Duodenal mucosa (tissue), 2 donors: ENCODE measurements around the gene OTX2.

ENCODE experiments used
- H3K27ac ChIP-seq: one replicate; pipeline ENCODE4 v1.7.0; 2013; ENCODE audit warnings: low read depth, low read length
- H3K27me3 ChIP-seq, 2 donors: one replicate each; pipeline ENCODE4 v1.7.0; 2013; ENCODE audit warnings: low read length in 2 of 2, control low read depth in 1 of 2; ENCODE audit not compliant: insufficient read depth in 2 of 2, control insufficient read depth in 1 of 2
- H3K36me3 ChIP-seq, 2 donors: one replicate each; pipeline ENCODE4 v1.7.0; 2013; ENCODE audit warnings: low read length in 2 of 2, control low read depth in 1 of 2; ENCODE audit not compliant: insufficient read depth in 2 of 2, control insufficient read depth in 1 of 2
- H3K4me1 ChIP-seq, 2 donors: one replicate each; pipeline ENCODE4 v1.7.0; 2013; ENCODE audit warnings: low read length in 2 of 2, control low read depth in 1 of 2; ENCODE audit not compliant: insufficient read depth in 2 of 2, control insufficient read depth in 1 of 2
- H3K4me3 ChIP-seq, 2 donors: one replicate each; pipeline ENCODE4 v1.7.0; 2013; ENCODE audit warnings: low read length in 2 of 2, low read depth in 1 of 2
- H3K9ac ChIP-seq, 2 donors: one replicate each; pipeline ENCODE4 v1.7.0; 2013; ENCODE audit warnings: low read length in 2 of 2, low read depth in 1 of 2
- H3K9me3 ChIP-seq, 2 donors: one replicate each; pipeline ENCODE4 v1.7.0; 2013; ENCODE audit warnings: low read length in 2 of 2, control low read depth in 1 of 2; ENCODE audit not compliant: control insufficient read depth in 1 of 2

OTX2 gene

GRCh38 chr14:56759094-56759493 lies 51.2 kb downstream of the OTX2 start:
- H3K9ac ChIP-seq, result no peak overlapping the region
- no peak overlapping the region for H3K4me3 ChIP-seq
- H3K27ac ChIP-seq, result no peak overlapping the region
- no peaks in the 10 kb centered on the region for H3K36me3 ChIP-seq
- H3K4me1 ChIP-seq, result no peaks in the 10 kb centered on the region
- no peaks in the 10 kb centered on the region for H3K27me3 ChIP-seq
- H3K9me3 ChIP-seq, result no peaks in the 10 kb centered on the region

GRCh38 chr14:56754921-56755320 lies 55.4 kb downstream of the OTX2 start:
- Histone ChIP-seq H3K4me1 (no peaks in the 10 kb centered on the region), H3K4me3 (no peak overlapping the region), H3K27me3 (no peaks in the 10 kb centered on the region), H3K27ac (no peak overlapping the region), H3K9me3 (no peaks in the 10 kb centered on the region), H3K36me3 (no peaks in the 10 kb centered on the region), H3K9ac (no peak overlapping the region)

GRCh38 chr14:56753396-56753795 lies 56.9 kb downstream of the OTX2 start:
- H3K36me3 ChIP-seq, result no peaks in the 10 kb centered on the region
- no peak overlapping the region for H3K4me3 ChIP-seq
- no peaks in the 10 kb centered on the region for H3K9me3 ChIP-seq
- H3K4me1 ChIP-seq, result no peaks in the 10 kb centered on the region
- H3K9ac ChIP-seq, result no peak overlapping the region
- H3K27ac ChIP-seq, result no peak overlapping the region
- no peaks in the 10 kb centered on the region for H3K27me3 ChIP-seq

GRCh38 chr14:56752428-56752827 lies 57.9 kb downstream of the OTX2 start:
- Histone ChIP-seq H3K27ac (no peak overlapping the region), H3K4me3 (no peak overlapping the region), H3K4me1 (no peaks in the 10 kb centered on the region), H3K9ac (no peak overlapping the region), H3K9me3 (no peaks in the 10 kb centered on the region), H3K36me3 (no peaks in the 10 kb centered on the region), H3K27me3 (no peaks in the 10 kb centered on the region)

GRCh38 chr14:56751471-56751870 lies 58.8 kb downstream of the OTX2 start:
- Histone ChIP-seq H3K9ac (no peak overlapping the region), H3K27me3 (no peaks in the 10 kb centered on the region), H3K4me3 (no peak overlapping the region), H3K9me3 (no peaks in the 10 kb centered on the region), H3K4me1 (no peaks in the 10 kb centered on the region), H3K36me3 (no peaks in the 10 kb centered on the region), H3K27ac (no peak overlapping the region)
